ENCODE measurements around the gene RAPGEF4.

The RAPGEF4 gene

DNA sequence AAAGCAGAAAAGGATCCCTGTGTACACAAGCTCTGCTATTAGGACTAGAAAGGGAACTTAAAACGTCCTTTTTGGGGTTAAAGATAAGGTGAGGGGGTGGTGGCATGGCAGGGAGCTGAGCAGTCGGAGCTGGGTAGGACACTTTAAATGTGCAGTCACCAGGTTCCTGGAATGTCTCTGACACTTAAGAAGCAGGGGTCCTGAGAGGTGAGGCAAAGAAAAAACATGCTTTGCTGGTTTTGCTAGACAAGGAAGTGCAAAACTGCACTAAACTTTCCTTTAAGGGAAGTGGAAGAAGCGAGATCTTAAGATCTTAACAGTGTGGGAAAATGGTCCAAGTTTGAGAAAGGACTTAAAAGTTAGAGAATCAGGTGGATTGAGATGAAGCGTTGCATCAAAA lies 240.5 kb downstream of the RAPGEF4 start:
- peak; percentile 67 for DNase-seq

DNA sequence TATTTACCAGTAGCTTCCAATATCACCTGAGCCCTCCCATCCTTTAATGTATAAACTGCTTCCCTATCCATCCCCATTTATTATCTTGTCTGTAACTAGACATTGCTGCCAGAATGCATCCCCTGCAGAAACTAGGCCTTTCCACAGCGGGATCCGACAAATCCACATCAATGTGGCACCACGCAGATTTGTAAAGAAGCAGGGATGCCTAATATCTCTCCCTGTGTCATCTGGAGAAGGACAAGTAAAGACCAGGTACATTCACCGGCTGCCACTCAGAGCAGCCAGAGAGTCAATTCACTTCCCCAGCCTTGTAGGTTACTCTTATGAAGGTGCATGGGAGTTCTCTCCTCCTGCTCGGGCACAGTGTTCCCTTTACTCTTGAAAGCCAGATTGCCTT lies 241.2 kb downstream of the RAPGEF4 start:
- no peak for DNase-seq

DNA sequence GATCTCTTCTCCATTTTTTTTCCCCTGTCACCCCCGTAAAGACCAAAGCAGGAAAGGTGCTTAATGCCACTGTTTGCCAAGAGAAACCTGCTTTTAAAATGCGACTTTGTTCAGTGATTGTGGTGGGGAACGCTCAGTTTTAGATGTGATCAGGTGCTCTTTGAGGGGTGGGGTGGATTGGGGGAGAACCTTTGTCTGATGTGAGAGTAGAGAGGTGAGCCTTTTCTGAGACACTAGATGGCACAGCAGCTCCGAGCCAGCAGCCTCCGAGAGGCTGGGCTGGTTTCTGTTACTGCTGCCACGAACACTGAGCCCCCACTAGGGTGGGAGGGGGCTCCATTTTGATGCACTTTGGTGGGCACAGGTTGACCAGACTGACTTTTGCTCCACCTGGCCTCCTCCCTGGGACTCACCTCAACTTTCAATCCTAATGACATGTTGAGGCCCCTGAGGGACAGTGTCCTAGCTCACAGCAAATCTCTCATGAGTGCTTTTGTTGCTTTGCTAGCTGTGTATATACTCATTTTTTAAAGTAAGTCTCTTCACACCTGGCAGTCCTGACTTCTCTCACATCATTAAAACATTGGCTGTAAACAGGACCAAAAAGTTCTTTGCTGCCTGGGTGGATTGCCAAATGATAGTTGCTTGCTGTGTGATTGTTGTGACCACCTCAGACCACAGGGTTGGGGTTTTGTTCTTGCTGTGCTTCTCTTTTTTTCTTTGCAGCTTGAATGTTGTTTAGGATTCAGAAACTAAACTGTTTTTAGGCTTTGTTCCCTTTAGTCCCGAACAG lies 241.8 kb downstream of the RAPGEF4 start:
- DNase-seq, result peak; percentile 26

DNA sequence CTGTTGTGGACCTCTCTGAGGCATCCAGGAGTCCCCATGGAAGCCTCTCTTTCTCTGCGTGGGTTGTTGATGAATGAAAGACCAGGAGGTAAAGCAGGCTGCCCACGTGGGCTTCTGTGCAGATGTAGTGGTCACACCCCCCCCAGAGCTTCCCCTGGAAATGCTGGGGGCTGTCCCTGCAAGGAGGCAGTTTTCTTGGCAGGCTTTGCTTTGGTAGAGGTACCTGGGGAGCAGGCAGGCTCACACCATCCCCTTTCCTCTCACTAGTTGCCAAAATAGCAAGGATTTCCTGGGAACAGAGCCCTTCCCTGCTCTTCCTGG lies 242.4 kb downstream of the RAPGEF4 start:
- no peak for DNase-seq

DNA sequence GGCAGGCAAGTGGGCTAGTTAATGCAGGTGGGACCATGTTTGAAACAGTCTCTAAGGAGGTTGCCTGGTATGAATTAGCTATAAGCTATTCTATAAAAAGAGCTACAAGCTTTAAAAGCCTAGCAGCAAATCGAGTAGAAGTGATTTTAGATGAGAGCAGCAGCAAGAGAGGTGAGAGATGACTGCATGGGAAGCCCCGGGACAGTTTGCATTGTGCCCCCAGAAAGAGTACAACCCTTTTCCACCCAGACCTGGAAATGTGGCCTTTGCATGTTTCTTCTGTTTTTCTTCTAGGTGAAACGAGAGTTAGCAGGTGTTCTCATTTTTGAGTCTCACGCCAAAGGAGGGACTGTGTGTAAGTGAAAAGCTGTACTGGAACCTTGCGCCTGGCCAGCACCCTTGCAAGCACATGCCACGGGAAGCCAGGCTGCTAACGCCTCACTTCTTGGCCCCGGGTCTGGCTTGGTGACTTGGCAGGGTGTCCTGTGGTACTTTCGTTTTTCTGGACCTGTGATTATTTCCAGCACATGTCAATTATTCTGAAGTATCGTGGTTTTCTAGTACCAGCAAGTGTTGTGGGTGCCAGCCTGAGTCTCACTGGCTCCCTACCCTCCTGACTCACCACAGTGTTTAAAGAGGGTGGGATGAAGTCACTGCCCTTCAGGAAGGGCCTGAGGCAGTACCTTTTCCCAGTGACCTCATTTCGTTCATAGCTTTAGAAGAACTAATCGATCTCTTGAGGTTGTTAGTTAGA lies 249.7 kb downstream of the RAPGEF4 start:
- peak; percentile 91 for DNase-seq

DNA sequence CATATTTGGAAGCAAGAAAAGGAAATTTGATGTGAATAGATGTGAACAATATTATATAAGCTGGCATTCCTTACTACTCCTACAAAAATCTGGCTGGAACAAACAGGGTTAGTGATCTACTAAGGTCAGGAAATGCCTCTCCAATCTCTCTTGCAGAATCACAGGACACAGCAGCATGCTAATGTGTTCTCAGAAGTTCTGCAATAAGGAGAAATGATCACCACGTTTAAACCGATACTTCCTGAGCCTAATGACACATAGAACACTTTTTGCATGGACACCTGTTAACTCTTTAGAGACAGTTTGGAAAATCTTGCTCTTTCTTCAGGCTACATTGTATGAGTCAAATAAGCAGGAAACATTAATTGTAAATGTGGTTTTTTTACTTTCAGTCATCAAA lies 250.4 kb downstream of the RAPGEF4 start:
- DNase-seq, result no peak

DNA sequence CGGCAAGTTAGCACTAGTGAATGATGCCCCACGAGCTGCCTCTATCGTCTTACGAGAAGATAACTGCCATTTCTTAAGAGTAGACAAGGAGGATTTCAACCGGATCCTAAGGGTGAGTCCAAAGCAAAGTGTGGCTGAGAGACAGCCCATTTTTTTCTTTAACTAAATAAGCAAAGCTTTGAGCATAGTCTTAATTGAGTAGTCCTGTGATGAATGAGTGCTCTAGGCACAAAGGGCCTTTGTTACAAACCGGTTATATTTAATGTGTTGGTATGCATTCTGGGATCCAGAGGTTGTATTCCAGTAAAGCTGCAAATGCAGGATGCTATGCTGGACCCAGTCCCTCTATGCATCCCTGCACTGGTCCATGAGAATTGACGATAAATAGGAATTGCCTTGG lies 253.1 kb downstream of the RAPGEF4 start:
- no peak for DNase-seq

DNA sequence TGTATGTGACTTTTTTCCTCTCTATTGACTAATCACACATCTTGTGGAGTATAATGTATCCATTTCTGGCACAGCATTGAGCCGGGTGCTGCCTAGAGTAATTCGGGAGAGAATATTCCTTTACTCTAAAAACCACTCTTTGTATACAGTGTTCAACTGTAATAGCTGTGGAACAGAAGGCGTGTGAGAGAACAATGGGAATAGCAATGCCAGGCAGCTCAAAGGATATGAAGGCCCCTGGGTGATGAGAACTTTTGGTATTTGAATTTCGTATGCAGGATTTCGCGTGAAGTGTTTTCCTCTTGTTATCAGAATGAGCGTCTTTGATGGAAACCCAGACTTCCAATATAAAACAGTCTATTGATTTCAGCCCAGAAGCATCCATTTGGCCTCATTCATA lies 255.4 kb downstream of the RAPGEF4 start:
- DNase-seq, result no peak

DNA sequence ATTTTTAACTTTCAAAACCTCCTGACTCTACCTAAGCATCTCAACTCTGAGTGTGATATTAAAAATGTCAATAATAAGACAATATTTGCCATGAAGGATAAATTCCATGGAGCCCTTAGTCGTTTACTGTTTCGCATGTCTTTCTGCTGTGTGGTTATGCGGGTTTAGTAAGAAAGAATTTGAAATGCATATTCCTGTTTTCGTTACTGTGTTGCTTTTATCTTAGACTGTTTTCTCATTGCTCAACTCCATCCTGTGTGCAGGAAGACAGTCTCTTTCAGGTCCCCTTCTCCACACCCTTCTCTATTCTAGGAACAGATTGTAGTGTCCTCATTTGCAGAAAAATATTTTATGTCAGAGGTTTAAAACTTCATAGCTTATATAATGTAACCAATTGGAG lies 257.5 kb downstream of the RAPGEF4 start:
- no peak for DNase-seq

DNA sequence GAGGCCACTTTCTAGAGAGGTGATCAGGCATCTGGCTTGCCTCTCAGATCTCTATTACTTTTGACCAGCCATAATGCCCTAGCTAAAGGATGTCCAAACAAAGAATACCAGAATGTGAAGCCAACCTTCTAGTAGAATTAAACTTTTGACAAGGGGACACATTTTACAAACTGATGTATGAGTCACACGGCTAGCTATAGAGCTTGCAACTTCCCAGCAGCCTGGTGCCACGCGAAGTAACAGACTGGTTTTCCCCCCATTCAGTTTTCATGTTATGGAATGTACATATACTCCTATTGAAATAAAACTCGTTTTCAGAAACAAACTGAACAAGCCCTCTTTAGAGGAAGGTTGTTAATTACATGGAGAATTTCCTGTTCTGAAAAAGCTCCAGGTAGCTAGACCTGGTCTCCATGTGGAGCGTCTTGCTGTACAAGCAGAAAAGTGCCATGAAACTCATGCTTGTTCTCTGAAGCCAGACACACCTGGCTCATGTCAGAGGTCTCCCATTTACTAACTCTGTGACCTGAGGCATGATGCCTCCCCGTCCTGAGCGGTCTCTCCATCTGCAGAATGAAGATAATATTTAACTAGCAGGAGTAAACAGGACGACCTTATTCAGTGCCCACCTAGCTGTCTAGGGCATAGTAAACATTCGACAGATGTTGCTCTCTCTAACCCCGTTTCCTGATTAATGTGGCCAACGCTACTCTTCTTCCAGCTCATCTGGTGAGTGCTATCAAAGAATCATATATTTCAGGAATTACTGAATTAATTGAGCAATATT lies 258.5 kb downstream of the RAPGEF4 start:
- DNase-seq, result no peak

DNA sequence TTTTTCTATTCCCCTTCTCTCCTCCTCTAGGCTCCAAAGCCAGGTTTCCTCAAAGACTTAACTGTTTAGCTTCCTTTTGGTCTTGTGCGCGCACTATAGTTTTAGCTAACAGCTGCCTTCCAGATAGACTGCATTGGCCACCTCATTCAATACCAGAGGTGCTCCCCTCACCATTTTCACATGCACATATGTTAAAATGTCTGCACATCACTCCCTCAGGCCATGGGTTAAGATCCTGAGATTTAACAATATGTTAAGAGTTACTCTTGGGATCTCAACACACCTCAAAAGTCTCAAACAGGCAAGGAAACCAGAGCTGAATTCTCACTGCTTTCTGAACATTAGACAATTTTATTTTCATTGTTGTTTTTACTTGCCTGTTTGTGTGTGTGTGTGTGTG lies 259.2 kb downstream of the RAPGEF4 start:
- DNase-seq, result no peak

DNA sequence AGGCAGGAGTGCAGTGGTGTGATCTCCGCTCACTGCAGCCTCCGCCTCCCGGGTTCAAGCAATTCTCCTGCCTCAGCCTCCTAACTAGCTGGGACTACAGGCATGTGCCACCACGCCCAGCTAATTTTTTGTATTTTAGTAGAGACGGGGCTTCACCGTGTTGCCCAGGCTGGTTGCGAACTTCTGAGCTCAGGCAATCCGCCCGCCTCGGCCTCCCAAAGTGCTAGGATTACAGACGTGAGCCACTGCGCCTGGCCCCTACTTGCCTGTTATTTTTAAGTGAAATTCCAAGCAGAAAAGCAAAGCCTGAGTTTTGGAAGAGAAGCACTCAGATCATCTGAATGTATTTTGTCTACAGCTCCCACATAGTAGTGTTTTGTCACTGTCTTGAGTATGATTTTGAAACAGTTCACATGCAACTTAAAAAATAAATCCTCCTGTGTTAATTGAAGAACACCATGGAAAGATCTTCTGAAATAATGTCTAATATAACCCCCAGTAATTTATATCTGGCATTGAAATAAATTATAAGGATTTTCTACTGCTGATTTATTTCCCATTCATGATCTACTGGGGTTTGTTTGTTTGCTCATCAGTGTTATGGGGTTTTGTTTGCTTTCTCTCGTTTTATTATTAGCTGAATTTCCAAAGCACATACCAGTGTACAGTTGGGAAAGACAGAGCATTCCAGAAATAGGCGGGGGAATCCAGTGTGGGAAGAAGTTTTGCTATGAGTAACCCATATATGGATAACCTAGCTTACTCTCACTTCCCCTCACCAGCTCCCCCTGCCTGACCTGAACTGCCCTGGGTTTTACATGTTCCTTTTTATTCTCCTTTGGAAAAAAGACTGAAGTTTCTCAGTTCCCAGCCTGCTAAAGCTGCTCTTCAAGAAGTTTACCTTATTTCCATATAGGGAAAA lies 259.9 kb downstream of the RAPGEF4 start:
- no peak for DNase-seq

DNA sequence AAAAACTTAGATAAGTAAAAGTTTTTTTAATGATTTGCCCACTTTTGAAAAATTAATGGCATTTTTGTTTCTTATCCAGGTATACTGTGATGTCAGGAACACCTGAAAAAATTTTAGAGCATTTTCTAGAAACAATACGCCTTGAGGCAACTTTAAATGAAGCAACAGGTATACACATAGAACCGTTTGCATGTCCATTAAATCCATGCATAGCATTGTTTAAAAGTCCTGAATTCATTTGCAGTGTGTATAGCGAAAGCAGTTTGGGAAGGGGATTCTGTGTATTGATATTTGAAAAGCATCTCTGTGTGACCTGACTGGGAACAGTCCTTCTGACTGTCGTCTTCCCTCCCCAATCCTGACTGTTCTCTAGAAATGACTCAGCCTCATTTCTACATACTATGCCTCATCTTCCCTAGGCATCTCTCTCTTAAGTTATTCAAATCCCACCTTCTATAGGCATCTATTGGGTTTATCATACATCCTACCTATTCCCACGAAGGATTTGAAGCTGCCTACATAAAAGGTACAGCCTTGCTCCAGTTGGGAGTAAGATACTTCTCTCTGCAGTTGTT lies 260.8 kb downstream of the RAPGEF4 start:
- DNase-seq, result no peak

DNA sequence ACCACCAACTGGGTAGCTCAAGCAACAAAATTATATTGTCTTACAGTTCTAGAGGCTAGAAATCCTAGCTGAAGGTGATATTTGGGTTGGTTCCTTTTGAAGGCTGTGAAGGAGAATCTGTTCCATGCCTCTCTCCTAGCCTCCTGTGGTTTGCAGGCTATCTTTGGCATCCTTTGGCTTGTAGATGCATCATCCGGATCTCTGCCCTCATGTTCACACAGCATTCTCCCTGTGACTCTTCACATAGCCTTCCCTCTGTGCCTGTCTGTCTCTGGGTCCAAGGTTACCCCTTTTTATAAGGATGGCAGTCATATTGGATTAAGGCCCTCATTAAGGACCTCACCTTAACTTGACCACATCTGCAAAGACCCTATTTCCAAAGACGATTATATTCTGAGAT lies 261.4 kb downstream of the RAPGEF4 start:
- no peak for DNase-seq

DNA sequence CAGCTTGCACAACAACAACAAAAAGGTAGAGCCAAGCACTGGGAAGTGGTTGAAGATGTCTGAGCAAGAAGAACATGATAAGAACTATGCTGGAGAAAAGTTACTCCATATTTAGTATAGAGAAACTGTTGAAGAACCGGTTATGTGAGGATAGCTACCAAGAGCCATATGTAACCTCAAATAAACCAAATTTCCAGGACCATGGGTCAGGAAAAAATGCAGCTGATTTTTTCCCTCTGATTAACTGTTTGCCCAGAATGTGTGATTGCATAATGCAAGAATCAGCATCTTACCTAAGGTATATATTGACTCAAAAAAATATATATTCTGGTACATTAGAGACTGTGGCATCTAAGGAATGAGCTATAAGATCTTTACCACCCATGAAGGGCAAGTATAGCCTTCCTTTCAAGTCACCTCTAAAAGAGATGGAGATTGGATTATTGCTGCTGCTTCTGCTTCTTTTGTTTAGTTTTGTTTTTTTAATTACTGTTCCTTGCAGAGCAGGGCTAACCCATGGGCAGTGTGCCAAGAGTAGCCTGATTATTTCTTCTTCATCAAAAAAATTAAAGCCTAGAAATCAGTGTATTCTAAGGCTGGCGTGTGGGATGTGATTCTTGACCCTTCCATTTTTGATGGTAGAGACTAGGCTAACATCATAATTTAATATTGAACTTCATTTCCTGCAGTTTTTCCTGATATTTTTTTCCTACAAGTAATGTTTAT lies 263.1 kb downstream of the RAPGEF4 start:
- peak; percentile 13 for DNase-seq

DNA sequence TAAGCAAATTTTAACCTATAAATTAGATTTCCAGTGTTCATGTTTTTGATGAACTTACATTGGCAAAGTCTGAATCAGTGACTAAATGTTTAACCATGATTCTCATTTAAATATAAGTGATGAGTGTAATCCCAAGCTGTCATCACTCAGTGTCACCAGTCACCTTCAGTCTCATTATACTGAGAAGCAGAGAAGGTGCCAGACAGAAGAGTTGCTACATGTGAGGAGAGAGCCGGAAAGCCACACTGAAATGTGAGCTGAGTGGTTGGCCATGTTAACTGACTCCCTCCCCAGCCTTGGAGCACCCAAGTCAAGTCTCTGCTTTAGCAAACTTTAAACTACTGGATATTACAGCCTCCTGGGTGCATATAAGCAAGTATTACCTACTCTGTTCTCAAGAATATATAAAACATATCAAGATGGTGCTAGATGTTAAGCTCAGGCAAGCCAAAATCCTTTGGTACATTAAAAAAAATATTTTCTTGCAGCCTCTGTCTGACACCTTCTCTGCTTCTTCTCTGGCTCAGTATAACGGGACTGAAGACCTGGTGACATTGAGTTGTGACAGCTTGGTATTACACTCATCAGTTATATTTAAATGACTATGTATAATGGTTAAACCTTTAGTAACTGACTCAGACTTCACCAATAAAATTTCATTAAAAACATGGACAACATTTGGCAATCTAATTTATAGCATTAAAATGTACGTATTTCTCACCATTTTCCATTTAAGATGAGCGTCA lies 264.2 kb downstream of the RAPGEF4 start:
- DNase-seq, result no peak

DNA sequence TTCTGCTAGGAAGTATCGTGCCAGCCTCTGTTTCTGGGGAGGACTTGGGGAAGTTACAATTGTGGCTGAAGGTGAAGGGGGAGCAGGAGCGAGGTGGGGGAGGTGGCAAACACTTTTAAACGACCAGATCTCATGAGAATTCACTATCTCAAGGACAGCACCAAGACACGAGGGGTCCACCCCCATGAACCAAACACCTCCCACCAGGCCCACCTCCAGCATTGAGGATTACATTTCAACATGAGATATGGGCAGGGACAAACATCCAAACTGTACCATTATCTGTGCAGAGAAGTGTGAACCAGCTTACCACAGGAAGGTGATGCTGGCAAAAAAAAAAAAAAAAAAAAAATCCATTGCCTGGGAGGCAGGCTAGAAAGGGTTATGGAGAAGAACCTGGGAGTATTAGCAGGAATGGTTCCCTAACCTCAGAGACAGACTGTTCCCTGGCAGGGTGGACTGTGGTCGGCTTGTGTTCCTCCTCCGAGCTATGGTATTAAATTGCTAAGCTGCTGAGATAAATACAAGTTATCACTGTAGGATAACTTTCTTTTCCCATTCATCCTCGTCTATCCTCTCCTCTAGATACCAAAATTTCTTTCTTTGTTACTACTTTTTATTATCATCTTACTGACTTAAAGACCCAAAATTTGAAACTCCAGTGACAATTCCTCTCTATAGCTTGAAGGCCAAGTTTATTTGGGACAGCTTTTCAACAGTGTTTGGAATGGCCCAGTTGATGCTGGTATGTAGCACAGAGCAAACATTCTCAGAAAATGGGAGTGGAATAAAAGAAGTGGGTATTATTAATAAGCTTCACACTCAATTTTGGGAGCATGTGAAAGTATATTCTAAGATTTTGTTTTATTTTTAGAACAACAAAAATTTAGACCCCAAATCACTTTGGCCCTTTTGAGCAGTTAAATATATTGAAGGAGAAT lies 266.3 kb downstream of the RAPGEF4 start:
- no peak for DNase-seq

DNA sequence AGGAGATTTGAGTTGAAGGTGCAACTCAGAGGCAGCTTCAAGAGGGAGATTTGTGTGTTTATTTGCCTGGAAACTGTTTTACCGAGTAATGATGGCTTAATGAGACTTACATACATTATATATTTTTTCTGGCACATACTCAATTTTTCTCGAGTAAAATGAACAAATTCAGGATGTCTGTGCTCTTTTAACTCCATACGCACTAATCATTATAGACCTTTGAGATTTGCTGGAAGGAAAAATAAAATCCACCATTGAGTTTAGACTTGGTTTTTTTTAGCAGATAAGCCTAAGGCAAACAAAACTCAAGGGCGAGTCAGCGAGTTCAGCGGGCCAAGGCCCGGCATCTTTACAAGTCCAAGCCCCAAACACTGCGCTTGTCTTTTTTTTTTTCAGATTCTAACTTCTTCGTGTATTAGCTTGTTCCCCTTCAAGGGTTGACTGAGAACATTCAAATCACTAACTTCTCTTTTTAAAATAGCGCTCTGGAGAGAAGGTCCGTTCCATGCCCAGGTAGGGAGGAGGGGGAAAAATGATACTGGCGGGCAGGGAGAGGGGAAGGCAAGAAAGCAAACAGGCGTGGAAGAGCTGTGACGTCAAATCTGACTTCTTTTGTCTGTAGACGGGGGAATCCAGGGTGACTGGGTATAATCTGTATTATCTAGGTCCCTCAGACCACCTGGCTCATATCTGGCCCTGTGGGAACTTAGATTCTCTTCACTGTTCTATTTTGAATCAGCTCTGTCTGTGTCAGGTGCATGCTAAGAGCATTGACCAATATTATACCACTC lies 267.3 kb downstream of the RAPGEF4 start:
- DNase-seq, result peak; percentile 54

DNA sequence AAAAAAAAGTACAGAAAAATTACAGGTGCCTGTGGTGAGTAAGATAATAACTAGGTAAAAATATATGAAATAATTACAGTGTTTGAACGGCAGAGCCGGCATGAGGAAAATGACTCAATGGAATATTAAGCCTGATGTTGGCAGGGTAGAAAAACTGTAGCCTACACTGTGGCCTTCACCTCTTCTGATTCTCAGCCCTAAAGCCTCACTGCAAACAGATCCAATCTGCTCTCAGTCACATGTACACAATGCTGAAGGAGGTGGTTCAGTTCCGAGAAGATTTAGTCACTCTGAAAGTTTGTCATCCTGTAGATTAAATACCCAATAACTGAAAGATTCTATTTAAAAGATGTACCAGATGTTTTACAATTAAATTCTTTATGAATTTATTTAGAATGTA lies 273.1 kb downstream of the RAPGEF4 start:
- no peak for DNase-seq

All from DMS79 treated with DMSO at 0.1 percent for 48 hours (cell line).